IPS-NIHi7 (cell line): ENCODE results near the gene SCN4B.

ENCODE experiments used
- DNase-seq: peaks from one replicate; pipeline ENCODE4 v3.0.0; 2012; ENCODE audit warnings: mixed read lengths; ENCODE audit errors: extremely low spot score

SCN4B gene

GRCh38 chr11:118174006-118174567 is 21.5 kb upstream of the SCN4B start:
- DNase-seq = no peak

- no peak for DNase-seq
Observed at GRCh38 chr11:118172356-118172755, 19.7 kb upstream of the SCN4B start.

- DNase-seq = peak; percentile 92
Observed at GRCh38 chr11:118171269-118172062, 18.8 kb upstream of the SCN4B start.

- no peak for DNase-seq
Observed at GRCh38 chr11:118170882-118171268, 18.3 kb upstream of the SCN4B start.

- no peak for DNase-seq
Observed at GRCh38 chr11:118170231-118170630, 17.6 kb upstream of the SCN4B start.

- DNase-seq = no peak
Observed at GRCh38 chr11:118169300-118170140, 16.9 kb upstream of the SCN4B start.

- no peak for DNase-seq
Observed at GRCh38 chr11:118168751-118169150, 16.1 kb upstream of the SCN4B start.

GRCh38 chr11:118168316-118168715 is 15.7 kb upstream of the SCN4B start:
- DNase-seq = no peak

GRCh38 chr11:118167906-118168305 is 15.3 kb upstream of the SCN4B start:
- DNase-seq = no peak

GRCh38 chr11:118167253-118167652 is 14.6 kb upstream of the SCN4B start:
- DNase-seq = no peak

GRCh38 chr11:118166641-118167040 is 14.0 kb upstream of the SCN4B start:
- DNase-seq = no peak

- DNase-seq = no peak
Observed at GRCh38 chr11:118164885-118165284, 12.3 kb upstream of the SCN4B start.

- DNase-seq = no peak
Observed at GRCh38 chr11:118163494-118163893, 10.9 kb upstream of the SCN4B start.

- no peak for DNase-seq
Observed at GRCh38 chr11:118162846-118163245, 10.2 kb upstream of the SCN4B start.

- DNase-seq = no peak
Observed at GRCh38 chr11:118161786-118162185, 9.2 kb upstream of the SCN4B start.

GRCh38 chr11:118157186-118157895 is 4.7 kb upstream of the SCN4B start:
- DNase-seq = no peak

- peak; percentile 64 for DNase-seq
Observed at GRCh38 chr11:118156531-118157185, 4.0 kb upstream of the SCN4B start.

GRCh38 chr11:118155776-118156530 is 3.3 kb upstream of the SCN4B start:
- no peak for DNase-seq

GRCh38 chr11:118154641-118155040 is 2.0 kb upstream of the SCN4B start:
- DNase-seq = no peak

GRCh38 chr11:118153976-118154375 is 1.4 kb upstream of the SCN4B start:
- no peak for DNase-seq

GRCh38 chr11:118153516-118153915 is 893 bp upstream of the SCN4B start:
- DNase-seq = no peak
